Spleen (tissue), 7 donors: ENCODE results near the gene RLF.

ENCODE experiments used
- POLR2AphosphoS5 ChIP-seq, 3 donors: sonication (generic); formaldehyde crosslinking; IDR thresholded peaks; one replicate each; pipeline ENCODE4 v1.5.1; 2017; ENCODE audit warnings: antibody characterized with exemption in 3 of 3
- TF ChIP-seq, protein P1 (sequence below), 11 experiments: fragments of 200-600 bp in 7 of 11; fragments of 450-650 bp in 4 of 11; sonication (generic) in 4 of 11; IDR thresholded peaks in 8 of 11; conservative IDR thresholded peaks in 3 of 11; 1 replicate in 7 of 11; 2 replicates in 4 of 11; pipeline versions ENCODE4 v1.4.0 to v1.8.0; 2016 to 2021; ENCODE audit warnings: antibody characterized with exemption in 11 of 11, inconsistent platforms in 4 of 11, mild to moderate bottlenecking in 1 of 11
- donor health status: DM: no; HTN: no; CAD: no; lungs with moderate emphysema.
- donor health status: DM: no; HTN: no; CAD: no.
- donor health status: DM: no; HTN: no; CAD: no.

DNA sequence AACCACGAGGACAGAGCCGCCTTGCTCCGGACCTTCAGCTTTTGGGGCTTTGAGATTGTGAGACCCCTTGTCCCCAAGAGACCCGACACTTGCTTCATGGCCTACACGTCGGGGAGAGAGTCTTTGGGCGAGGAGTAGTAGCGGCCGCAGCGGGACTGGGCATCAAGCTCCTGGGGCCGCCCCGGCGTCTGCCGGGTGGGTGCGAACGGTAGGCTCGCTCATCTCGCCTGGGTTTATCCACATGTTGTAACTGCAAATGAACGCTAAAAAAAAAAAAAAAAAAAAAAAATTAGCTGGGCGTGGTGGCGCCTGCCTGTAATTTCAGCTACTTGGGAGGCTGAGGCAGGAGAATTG is 27.9 kb upstream of the RLF start:
- TF ChIP-seq, protein P1, sequence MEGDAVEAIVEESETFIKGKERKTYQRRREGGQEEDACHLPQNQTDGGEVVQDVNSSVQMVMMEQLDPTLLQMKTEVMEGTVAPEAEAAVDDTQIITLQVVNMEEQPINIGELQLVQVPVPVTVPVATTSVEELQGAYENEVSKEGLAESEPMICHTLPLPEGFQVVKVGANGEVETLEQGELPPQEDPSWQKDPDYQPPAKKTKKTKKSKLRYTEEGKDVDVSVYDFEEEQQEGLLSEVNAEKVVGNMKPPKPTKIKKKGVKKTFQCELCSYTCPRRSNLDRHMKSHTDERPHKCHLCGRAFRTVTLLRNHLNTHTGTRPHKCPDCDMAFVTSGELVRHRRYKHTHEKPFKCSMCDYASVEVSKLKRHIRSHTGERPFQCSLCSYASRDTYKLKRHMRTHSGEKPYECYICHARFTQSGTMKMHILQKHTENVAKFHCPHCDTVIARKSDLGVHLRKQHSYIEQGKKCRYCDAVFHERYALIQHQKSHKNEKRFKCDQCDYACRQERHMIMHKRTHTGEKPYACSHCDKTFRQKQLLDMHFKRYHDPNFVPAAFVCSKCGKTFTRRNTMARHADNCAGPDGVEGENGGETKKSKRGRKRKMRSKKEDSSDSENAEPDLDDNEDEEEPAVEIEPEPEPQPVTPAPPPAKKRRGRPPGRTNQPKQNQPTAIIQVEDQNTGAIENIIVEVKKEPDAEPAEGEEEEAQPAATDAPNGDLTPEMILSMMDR (IDR thresholded peaks at IDR 0.05 in 8 of 11, conservative IDR thresholded peaks at IDR 0.05 in 3 of 11), result no peak
- TF ChIP-seq POLR2AphosphoS5 (IDR thresholded peaks at IDR 0.05), result no peak
